ENCODE results near the gene PCSK9.

GRCh38 chr1:55050283-55050682 lies 10.9 kb downstream of the PCSK9 start:
- TF ChIP-seq EZH2 (IDR thresholded peaks at IDR 0.05; ENCODE audit: low read length) (no peak), CTCF (optimal IDR thresholded peaks at IDR 0.05 in 1 of 3, IDR thresholded peaks at IDR 0.05 in 1 of 3, conservative IDR thresholded peaks at IDR 0.05 in 1 of 3; ENCODE audit: extremely low read depth in 1 of 3, insufficient read depth in 2 of 3, low read length in 3 of 3) (no peak)

Measured in keratinocyte (primary cell).